DND-41 (cell line): Measurements from ENCODE around the gene DNASE1L2.

Experiments
- CTCF ChIP-seq: IDR thresholded peaks from 2 replicates; pipeline ENCODE4 v1.5.1; 2012; ENCODE audit warnings: borderline replicate concordance, low read length, moderate library complexity, mild to moderate bottlenecking; ENCODE audit not compliant: poor library complexity, severe bottlenecking; ENCODE audit errors: extremely low read depth
- EZH2 ChIP-seq: IDR thresholded peaks from 3 replicates; pipeline ENCODE4 v1.6.1; 2012; ENCODE audit warnings: borderline replicate concordance, low read depth, mild to moderate bottlenecking, moderate library complexity, low read length, inconsistent platforms; ENCODE audit not compliant: severe bottlenecking

DNA sequence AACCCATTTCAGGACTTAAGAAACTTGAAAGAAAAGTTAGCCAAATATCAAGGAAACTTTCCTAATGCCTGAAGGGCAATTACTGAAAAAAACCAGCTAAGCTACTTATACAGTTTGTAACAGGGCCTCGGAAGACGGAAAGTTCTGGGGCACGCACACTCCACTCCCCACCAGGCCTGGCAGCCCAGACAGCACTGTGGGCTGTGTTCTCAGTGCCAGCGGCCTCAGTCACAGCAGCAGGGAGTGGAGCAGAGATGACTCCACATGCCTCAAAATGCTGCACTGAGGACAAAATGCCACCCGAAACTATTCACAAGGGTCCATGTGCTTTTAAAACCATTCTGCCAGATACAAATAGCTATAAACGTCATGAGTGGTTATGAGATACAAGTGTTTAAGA is 21.5 kb downstream of the DNASE1L2 start:
- no peak for TF ChIP-seq EZH2
- TF ChIP-seq CTCF = no peak
